CD4-positive, alpha-beta T cell treated with Interleukin-6 at 100 ng/mL for 8 hours (primary cell): ENCODE results near the gene MMP15.

ENCODE experiments used
- DNase-seq: peaks from one replicate; pipeline ENCODE4 v3.0.0-alpha.2; 2020; ENCODE audit warnings: mixed read lengths, low spot score

MMP15 gene

DNA sequence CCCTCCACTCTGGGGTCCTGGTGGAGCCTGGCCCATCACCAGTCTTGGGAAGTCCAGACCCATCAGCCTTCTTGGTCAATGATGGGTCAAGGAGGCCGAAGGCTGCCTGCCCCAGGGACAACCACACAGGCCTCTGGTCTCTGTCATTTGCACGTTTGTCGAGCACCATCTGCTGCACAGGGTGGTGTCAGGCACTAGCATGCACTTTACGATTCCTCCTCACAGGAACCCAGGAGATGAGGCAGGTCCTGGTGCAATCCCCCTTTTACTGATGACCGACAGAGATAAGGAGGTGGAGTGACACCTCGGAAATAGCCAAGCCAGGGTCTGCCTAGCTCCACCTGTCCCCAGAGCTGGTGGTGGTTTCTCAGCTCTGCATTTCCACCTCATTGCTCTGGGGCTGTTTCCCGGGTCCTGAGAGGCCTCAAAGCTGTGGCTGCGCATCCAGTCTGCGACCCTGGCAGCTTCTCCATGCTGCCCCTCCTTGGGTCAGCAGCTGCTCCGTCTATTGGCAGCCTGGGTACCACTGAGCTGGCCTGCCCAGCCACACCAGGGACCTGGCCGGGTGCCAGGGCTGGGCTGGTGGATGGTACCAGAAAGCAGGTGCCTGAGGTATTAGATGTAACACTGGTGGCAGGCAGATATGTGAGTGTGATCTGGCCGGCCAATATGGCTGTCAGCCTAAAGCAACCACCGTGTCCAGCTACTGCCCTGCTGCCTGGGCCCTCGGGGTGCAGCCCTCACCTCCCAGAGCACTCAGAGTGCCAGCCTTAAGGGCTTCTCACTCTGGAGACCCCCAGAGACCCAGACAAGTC, 10.0 kb downstream of the MMP15 start:
- no peak for DNase-seq

DNA sequence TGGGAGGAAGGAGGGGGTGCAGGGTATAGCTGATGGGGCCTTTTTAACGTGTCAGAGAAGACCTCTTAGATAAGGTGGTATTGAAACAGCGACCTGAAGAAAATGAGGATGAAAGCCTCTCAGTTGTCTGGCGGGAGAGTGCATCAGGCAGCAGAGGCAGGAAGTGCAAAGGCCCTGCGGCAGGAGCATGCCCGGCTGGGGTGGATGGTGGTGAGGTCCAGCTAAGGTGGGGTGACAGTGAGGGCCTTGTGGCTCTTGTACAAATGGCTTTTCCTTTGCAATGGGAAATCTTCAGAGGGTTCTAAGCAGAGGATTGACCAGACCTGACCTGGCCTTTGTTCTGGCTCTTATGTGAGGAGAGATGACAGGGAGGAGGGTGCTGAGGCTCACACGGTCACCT, 11.4 kb downstream of the MMP15 start:
- no peak for DNase-seq

DNA sequence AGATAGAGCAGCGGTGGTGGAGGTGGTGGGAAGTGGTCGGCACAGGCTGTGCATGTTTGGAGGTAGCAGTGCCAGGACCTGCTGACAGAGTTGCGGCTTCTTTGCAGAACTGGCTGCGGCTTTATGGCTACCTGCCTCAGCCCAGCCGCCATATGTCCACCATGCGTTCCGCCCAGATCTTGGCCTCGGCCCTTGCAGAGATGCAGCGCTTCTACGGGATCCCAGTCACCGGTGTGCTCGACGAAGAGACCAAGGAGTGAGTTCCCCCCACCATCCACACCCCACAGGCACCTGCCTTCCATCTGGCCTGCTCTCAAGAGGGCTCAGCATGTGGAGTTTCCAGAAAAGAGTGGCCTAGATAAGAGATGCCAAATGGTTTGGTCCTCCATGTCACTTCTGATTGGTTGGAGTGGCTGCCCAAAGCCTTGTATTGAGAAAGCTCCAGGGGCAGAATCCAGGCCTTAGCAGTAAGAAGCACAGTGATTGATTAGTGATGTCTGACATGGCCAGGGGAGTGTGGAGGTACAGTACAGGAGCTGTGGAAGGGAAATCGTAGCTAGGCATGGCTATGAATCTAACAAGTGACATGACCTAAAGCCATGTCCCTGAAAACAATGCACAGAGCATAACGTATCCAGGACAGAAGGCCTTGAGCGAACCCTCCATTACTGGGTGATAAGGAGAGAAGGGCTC, 12.0 kb downstream of the MMP15 start:
- DNase-seq = no peak

DNA sequence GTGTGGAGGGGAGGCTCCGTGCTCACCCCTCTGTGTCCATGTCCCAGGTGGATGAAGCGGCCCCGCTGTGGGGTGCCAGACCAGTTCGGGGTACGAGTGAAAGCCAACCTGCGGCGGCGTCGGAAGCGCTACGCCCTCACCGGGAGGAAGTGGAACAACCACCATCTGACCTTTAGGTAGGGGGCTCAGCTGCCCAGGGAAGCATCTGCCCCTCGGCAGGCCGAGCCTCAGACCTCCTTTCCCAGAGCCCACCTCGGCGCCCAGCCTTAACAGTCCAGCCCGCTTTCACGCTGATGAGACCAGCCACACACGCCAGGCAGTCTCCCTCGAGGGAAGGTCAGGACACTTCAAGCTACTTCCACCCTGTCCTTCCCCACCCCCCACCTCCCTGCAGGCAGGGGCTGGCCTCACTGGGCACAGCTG, 12.7 kb downstream of the MMP15 start:
- no peak for DNase-seq

DNA sequence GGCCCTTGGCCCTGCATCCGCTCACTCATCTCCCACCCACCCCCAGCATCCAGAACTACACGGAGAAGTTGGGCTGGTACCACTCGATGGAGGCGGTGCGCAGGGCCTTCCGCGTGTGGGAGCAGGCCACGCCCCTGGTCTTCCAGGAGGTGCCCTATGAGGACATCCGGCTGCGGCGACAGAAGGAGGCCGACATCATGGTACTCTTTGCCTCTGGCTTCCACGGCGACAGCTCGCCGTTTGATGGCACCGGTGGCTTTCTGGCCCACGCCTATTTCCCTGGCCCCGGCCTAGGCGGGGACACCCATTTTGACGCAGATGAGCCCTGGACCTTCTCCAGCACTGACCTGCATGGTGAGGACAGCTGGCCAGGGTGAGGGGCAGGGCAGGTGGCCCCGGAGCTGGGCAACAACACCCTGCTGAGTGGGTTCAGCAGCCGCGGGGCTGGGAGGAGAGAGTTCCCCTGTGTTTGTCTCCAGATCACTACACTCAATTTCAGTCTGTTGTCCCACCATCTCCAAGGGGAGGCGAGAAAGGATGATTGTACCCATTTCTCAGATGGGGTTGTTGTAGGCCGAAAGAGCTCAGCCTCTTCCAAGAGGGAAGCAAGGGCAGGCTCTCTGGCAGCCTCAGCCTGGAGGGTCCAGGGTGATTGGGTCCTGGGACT, 14.4 kb downstream of the MMP15 start:
- DNase-seq = no peak

DNA sequence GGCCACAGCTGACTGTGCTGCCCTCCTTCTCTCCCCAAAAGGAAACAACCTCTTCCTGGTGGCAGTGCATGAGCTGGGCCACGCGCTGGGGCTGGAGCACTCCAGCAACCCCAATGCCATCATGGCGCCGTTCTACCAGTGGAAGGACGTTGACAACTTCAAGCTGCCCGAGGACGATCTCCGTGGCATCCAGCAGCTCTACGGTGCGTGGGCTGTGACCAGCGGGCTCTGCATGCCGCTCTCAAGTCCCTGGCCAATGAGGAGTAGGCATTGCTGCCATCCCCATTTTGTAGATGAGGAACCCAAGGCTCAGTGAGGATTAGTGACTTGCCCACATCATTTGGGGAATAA, 14.9 kb downstream of the MMP15 start:
- no peak for DNase-seq

DNA sequence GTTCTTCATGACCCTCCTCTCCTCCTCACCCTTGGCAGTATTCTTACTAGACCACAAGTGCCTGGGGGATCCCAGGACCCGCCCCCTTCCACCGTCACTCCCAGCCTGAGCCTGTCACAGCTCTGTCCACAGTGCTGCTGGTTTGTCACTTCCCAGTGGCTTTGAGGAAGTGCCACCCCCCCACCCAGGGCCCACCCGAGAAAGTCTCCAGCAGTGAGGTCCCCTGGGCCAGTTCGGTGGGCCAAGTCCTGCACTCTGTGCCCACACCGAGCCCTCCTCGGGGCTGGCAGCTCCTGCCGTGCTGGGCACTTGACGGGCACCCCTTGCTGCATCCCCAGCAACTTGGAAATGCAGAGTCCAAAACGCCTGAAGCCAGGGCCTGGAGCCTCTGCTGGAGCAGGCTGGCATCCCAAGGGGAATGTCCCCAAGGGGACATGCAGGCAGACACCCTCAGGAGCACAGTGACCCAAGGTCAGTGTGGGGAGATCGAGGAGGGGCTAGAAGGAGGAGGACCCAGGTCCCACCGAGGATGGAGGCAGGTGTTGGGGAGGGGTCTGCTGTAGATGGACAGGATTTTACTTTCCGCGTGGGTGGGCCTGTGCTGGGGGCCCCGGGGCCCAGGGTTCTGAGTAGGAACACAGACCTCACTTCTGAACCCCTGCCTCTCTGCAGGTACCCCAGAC, 15.5 kb downstream of the MMP15 start:
- no peak for DNase-seq

DNA sequence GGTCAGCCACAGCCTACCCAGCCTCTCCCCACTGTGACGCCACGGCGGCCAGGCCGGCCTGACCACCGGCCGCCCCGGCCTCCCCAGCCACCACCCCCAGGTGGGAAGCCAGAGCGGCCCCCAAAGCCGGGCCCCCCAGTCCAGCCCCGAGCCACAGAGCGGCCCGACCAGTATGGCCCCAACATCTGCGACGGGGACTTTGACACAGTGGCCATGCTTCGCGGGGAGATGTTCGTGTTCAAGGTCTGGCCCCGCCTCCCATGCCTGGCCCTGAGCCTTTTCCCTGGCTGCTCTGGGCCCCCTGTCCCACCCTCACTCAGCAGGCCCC, 16.0 kb downstream of the MMP15 start:
- DNase-seq = no peak

DNA sequence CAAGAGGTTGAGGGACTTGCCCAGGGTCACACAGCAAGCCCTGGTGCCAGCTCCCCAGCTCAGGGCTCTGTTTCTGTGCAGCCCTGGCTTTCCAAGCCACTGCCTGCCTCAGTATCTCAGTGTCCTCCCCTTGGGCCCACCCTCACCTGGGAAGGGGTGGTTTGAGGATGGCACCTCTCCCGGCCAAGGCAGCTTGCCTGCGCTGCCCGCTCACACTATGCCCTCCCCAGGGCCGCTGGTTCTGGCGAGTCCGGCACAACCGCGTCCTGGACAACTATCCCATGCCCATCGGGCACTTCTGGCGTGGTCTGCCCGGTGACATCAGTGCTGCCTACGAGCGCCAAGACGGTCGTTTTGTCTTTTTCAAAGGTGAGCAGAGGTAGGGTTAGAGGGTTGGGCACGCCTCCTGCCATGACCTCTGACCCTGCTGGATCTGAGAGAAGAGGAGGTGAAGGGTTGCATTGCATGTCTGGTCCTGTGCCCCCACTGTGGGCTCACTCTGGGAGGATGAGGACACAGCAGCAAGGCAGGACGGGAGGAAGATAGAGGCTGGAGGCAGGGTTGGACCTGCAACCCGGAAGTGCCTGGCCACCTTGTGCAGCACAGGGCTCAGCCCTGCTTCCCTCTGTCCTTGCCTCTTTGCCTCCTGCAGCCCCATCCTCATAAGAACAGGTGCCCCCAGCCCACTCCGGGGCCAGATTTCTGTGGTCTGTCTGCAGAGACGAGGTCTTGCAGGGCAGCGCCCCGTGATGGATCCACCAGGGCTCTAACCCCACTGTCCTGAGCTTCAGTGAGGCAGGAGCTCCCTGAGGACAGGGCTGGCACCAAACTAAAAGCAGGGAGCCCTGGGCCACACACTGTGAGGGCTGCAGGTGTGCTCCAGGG, 16.7 kb downstream of the MMP15 start:
- DNase-seq = no peak

DNA sequence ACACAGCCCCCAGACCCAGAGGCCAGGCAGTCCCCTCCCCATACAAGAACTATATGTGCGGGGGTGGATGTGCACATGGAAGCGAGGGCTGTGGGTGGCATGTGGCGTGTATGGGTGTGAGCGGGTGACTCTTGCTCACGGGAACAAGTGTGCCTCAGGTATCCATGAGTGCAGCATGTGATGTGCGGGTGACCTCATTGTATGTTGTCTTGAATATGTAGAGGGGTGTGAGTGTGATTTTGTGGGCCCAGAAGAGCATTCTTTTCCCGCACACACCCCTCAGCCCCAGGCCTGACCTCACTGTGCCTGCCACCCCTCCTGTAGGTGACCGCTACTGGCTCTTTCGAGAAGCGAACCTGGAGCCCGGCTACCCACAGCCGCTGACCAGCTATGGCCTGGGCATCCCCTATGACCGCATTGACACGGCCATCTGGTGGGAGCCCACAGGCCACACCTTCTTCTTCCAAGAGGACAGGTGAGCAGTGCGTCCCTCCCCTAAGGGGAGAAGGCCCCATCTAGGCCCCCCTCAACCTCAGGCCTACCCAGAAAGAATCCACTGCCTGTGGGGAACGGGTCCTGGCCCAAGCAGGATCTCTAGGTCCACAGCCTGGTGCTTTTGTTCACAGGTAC, 17.4 kb downstream of the MMP15 start:
- no peak for DNase-seq

DNA sequence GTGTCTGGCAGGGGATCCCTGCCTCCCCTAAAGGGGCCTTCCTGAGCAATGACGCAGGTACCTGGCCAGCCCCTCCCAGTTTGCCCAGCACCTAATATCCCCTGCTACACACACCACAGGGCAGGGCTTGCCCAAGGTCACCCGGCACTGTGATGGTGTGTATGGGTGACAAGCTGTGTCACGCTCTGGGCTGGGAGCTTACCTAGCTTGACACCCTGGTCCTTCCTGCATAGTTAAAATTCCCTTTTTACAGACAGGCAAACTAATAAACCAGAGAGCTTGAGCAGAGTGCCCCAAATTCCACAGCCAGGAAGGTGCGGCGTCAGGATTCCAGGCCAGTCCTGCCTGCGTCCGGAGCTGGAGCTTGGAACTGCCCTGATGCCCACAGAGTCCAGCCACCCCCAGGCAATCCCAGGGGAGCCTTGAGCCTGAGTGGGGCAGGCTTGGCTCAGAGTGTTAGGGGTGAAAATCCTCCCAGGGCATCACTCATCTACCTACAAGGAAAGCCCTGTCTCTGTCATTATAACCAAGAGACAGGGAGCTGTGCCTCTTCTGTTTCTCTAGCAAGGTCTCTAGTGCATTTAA, 18.1 kb downstream of the MMP15 start:
- DNase-seq = no peak

DNA sequence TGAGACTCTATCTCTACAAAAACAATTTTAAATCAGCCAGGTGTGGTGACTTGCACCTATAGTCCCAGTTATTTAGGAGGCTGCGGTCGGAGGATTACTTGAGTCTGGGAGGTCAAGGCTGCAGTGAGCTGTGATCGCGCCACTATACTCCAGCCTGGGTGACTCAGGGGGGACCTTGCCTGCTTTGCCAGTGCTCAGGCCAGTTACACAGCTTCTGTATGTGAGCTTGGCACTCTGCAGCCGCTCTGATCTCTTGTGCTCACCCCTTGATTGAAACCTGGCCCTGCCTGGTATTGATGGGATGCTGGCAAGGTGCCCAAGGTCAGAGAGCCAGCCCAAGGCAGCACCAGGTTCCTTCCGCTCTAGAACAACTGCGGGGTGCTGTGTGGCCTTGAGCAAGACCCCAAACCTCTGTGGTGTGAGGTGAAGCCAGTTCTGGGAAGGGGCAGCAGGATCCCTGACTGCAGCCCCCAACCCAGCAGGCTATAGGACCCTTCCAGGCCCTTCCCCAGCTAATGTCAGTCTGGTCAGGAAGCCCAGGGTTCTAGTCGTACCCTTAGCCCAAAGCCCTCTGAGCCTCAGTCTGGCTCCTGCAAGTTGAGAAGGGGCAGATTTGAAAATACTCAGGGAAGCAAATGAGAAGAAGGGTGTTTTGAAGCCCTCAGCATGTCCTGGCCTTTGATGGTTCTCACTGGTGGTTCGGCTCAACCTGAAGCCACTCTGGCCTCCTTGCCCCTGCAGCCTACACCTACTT, 18.9 kb downstream of the MMP15 start:
- DNase-seq = no peak

DNA sequence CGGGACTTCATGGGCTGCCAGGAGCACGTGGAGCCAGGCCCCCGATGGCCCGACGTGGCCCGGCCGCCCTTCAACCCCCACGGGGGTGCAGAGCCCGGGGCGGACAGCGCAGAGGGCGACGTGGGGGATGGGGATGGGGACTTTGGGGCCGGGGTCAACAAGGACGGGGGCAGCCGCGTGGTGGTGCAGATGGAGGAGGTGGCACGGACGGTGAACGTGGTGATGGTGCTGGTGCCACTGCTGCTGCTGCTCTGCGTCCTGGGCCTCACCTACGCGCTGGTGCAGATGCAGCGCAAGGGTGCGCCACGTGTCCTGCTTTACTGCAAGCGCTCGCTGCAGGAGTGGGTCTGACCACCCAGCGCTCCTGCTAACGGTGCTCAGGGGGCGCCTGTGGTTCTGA, 19.5 kb downstream of the MMP15 start:
- DNase-seq = no peak

DNA sequence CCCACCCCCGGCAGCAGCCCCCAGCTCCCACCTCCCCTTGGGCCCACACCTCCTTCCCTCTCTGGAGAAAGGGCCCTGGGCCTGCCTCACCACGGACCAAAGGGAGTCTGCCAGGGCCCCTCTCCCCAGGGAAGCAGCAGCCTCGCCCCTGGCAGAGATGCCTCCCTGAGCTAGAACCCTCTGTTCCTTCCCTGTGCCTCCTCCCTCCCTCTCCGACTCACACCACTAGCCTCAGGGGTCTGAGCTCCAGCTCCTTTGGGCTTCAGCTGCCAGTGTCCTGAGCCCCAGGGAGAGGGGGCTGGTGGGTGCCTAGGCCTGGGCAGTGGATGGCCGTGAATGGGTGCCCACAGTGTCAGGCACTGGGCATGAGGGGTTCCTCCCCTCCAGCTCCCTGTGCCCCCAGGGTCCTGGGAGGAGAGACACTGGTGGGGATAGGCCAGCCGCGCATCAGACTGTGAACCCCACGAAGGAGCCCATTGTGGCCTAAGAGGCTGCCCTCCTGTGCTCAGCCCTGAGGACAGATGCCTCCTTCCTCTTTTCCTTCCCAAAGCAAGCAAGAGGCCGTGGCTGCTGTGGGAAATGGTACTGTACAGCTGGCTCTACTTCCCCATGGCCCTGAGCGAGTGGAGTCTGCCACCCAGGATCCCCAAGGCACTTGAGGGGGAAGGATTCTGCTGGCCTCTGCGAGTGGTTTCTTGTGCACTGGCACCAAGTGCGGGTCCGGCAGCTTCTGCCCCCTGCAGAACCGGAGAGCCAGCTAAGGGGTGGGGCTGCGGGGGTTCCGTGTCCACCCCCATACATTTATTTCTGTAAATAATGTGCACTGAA, 20.7 kb downstream of the MMP15 start:
- no peak for DNase-seq

DNA sequence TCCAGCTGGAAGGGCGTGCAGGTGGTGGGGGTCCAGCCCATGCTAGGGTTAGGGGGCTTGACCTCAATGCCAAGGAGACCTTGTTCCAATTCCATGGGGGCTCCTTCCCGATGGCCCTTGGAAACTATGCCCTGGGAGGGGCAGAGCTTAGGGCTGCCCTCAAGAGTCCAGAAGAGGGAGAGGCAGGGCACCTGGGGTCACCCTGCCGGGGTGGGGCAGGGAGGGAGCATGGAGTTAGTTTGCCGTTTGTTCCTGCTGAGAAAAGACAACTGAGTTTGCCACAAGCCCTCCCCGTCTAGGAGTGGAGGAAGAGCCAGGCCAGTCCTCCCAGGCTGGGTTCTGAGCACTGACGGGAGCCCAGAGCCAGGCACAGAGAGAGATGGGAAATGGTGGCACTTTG, 21.4 kb downstream of the MMP15 start:
- DNase-seq = no peak

DNA sequence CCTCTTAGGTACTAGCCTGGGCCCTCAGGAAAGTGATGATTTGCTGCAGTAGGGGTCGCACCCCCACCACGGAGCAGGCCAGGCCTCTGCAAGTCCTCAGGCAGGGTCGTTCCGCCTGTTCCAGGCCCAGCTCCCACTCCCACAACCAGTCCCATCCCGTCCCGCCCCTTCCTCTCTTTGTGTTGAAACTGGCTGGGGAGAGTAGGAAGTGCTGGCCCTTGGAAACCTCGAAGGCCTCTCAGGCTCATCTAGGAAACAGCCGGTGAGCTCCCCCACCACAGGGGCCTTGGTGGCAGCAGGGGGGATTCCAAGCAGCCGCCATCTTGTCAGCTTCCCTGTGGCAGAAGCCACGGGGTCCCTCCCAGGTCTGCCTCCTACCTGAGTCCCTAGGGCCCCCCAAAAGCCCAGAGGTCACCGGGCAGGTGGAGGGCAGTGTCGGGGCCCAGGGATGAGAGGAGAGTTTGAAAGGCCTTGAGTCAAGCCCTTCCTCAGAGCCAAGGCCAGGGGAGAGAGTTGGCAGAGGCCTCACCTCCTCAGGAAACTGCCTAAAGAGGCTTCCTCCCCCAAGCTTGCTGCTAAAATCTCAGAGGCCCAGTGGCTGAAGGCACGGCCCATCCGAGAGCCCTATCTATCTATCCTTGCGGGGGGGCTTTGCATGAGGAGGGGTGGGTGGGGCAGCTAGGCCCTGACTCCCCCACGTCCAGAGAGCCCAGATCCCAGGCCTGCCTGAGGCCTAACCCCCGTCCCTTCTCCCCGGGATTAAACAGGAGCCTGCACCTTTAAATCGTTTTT, 22.2 kb downstream of the MMP15 start:
- DNase-seq = no peak

DNA sequence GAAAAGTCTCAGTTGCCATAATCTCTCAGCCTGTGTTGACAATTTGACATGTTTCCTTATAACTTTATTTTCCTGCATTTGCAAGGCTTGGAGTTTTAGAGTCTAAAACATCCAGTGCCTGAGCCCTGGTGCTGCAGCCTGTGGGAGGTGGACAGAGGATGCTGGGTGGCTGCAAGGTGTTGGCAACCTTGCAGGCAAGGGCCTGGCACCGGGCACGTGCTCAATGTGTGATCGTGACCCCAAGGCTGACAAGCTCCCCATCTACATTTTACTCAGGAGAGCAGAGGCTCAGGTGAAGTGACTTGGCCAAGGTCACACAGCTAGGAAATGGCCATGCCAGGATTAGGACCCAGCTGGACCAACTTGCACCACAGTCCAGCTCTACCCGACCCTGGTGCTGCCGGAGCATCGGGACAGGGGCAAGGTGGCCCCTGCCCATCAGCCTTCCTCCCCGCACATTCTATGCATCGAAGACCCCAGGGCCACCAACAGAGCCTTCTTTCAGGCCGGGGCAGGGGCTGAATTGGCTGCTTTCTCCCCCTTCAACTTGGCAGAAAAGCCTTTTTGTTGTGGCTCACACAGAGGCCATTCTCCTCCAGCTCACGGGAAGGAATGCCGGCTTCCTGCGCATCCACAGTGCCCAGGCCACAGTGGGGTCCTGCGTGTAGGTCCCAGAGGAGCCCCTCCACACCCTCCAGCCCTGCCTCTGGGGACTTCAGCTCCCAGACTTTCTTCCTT, 23.1 kb downstream of the MMP15 start:
- no peak for DNase-seq
